AG04450 (cell line): ENCODE data around the gene GRID1. TPM values are rescaled to one million over a fixed set of nuclear protein-coding genes. Genes with fewer than 3 reads are reported as not detected.

Experiments
- CTCF ChIA-PET: fragments of 300-600, 350-600 bp; formaldehyde crosslinking; extraction: SDS; loops from one replicate; lab custom pipeline; 2022; ENCODE audit warnings: antibody characterized with exemption, inconsistent platforms; lab: Charles Lee
- POLR2A ChIA-PET: fragments of 350-600 bp; formaldehyde crosslinking; extraction: SDS; loops from one replicate; lab custom pipeline; 2021; ENCODE audit warnings: antibody characterized with exemption, inconsistent platforms; lab: Yijun Ruan, JAX
- DNase-seq: peaks from one replicate; pipeline ENCODE4 v3.0.0-alpha.2; 2011; ENCODE audit warnings: low read depth, low spot score
- H3K27ac ChIP-seq: one replicate; pipeline ENCODE4 v1.5.1; 2012; ENCODE audit warnings: low read depth, low read length, control low read depth
- H3K27me3 ChIP-seq: one replicate; pipeline ENCODE4 v1.6.0; 2012; ENCODE audit warnings: low read length; ENCODE audit not compliant: control insufficient read depth, insufficient read depth
- H3K4me3 ChIP-seq: 2 replicates; pipeline ENCODE4 v1.5.1; 2011; ENCODE audit warnings: mild to moderate bottlenecking, low read depth, low read length, control low read depth
- H3K9me3 ChIP-seq: 2 replicates; pipeline ENCODE4 v1.5.1; 2012; ENCODE audit warnings: low read length; ENCODE audit not compliant: control insufficient read depth, insufficient read depth
- CTCF ChIP-seq: IDR thresholded peaks from 2 replicates; pipeline ENCODE4 v1.5.1; 2011; ENCODE audit warnings: low read depth, low read length, control low read depth, inconsistent platforms
- polyA plus RNA-seq: library from polyadenylated mRNA; depleted of rRNA; stranded (reverse); fragments of >200 nt; gene quantifications from 2 replicates; pipeline ENCODE4 v1.2.3, GENCODE V29; 2011

The GRID1 gene
- polyA plus RNA-seq, 1 experiment: not detected

GRCh38 chr10:85863301-85864172 lies 503.1 kb downstream of the GRID1 start:
- no peak for DNase-seq
- TF ChIP-seq CTCF: no peak
- Histone ChIP-seq H3K27ac (no peak overlapping the region), H3K4me3 (no peak overlapping the region), H3K9me3 (peaks cover 50% of the 10 kb centered on the region), H3K27me3 (no peaks in the 10 kb centered on the region)
- POLR2A ChIA-PET: no interaction called here
- CTCF ChIA-PET: no interaction called here

- H3K4me3 ChIP-seq: no peak overlapping the region
- POLR2A ChIA-PET: no interaction called here
- CTCF ChIA-PET: no interaction called here
Measured at GRCh38 chr10:85862771-85863170, 503.8 kb downstream of the GRID1 start.

GRCh38 chr10:85861513-85862197 lies 504.9 kb downstream of the GRID1 start:
- Histone ChIP-seq H3K27ac (no peak overlapping the region), H3K9me3 (peaks cover 48% of the 10 kb centered on the region), H3K4me3 (no peak overlapping the region), H3K27me3 (no peaks in the 10 kb centered on the region)
- TF ChIP-seq CTCF: no peak
- ChIA-PET CTCF (no interaction called here), POLR2A (no interaction called here)
- no peak for DNase-seq

More at GRCh38 chr10:85862771-85863170, 503.8 kb downstream of the GRID1 start:
- Histone ChIP-seq H3K9me3 (peaks cover 50% of the 10 kb centered on the region), H3K27me3 (no peaks in the 10 kb centered on the region), H3K27ac (no peak overlapping the region)
- TF ChIP-seq CTCF: no peak
- no peak for DNase-seq

GRCh38 chr10:85859859-85860258 lies 506.7 kb downstream of the GRID1 start:
- Histone ChIP-seq H3K9me3 (peaks cover 60% of the 10 kb centered on the region), H3K4me3 (no peak overlapping the region), H3K27ac (no peak overlapping the region), H3K27me3 (no peaks in the 10 kb centered on the region)
- no peak for DNase-seq
- TF ChIP-seq CTCF: no peak
- CTCF ChIA-PET: no interaction called here
- POLR2A ChIA-PET: no interaction called here
